GM12892 (cell line): ENCODE measurements around the gene LAMA2.

ENCODE experiments used
- DNase-seq: peaks from one replicate; pipeline ENCODE4 v3.0.0; 2011; ENCODE audit not compliant: insufficient read length
- FAIRE-seq: peaks from 2 replicates; lab custom pipeline; 2011; peaks lifted over from hg19 to GRCh38; lab: Jason Lieb, UNC
- POLR2A ChIP-seq: IDR thresholded peaks from 2 replicates; pipeline ENCODE4 v1.6.1; 2011; ENCODE audit warnings: low read depth, low read length, control low read depth
- POLR2AphosphoS5 ChIP-seq: IDR thresholded peaks from 2 replicates; pipeline ENCODE4 v1.6.1; 2011; ENCODE audit warnings: low read depth, low read length, control low read depth
- TAF1 ChIP-seq: IDR thresholded peaks from 2 replicates; pipeline ENCODE4 v1.6.1; 2011; ENCODE audit warnings: low read depth, mild to moderate bottlenecking, control low read depth, low read length, borderline replicate concordance

LAMA2 gene

DNA sequence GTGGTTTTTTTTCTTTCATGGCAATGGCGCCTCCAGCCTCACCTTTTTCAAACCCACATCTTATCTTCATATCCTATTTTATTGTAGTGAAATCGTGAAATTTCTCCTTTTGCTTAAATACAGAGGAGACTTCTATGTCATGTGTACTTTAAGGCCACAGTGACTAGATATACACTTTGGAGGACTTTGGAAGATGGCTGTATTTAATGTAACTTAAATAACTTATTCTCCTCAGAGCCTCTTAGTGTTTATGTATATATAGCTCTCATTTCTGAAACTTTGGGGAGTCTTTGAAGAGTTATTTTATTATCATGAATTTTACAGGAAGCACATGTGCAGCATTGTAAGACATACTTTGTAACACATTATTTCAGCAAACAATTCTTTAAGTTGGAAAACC is 968 bp downstream of the LAMA2 start:
- FAIRE-seq, result no peak

DNA sequence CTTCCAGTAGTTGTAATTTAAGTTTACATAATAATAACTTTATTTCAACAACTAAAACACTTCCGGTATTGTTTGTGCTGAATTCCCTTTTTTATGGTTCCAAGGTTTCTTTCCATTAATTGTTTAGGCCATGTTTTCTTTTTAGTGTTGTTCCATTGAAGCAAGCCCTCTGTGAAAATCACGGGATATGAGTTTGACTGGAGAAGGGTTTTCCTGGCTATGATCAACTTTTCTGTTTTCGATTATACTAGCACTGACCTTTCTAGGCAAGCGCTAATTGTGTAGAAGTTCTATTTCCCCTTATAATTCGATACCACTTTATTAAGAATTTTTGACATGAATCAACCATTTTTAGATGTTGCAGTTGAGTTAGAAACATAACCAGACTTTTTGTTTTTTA is 2.4 kb downstream of the LAMA2 start:
- no peak for DNase-seq
- no peak for TF ChIP-seq POLR2A
- TF ChIP-seq TAF1, result no peak
- TF ChIP-seq POLR2AphosphoS5, result no peak
- FAIRE-seq, result no peak

More for the DNA sequence above, 968 bp downstream of the LAMA2 start:
- TF ChIP-seq POLR2A (no peak), TAF1 (no peak), POLR2AphosphoS5 (no peak)
- no peak for DNase-seq

DNA sequence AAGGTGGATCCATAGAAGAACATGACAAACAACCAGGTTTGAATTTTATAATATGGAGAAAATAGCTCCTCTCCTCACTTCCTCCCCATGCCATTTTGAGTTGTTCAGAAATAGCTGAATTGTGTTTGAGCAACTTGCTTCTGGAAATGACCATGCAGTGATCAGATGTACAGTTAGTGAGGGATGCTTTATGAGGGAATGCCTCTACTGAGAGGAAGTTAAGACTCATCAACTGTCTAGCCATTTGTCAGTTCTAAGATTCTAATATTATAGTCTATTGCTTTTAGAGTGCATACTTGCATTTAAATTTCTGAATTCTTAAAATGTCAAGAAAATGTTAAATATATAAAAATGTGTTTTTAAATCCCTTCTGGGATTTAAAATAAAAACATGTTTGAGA is 3.8 kb downstream of the LAMA2 start:
- no peak for FAIRE-seq
- TF ChIP-seq POLR2AphosphoS5 (no peak), TAF1 (no peak), POLR2A (no peak)
- no peak for DNase-seq

DNA sequence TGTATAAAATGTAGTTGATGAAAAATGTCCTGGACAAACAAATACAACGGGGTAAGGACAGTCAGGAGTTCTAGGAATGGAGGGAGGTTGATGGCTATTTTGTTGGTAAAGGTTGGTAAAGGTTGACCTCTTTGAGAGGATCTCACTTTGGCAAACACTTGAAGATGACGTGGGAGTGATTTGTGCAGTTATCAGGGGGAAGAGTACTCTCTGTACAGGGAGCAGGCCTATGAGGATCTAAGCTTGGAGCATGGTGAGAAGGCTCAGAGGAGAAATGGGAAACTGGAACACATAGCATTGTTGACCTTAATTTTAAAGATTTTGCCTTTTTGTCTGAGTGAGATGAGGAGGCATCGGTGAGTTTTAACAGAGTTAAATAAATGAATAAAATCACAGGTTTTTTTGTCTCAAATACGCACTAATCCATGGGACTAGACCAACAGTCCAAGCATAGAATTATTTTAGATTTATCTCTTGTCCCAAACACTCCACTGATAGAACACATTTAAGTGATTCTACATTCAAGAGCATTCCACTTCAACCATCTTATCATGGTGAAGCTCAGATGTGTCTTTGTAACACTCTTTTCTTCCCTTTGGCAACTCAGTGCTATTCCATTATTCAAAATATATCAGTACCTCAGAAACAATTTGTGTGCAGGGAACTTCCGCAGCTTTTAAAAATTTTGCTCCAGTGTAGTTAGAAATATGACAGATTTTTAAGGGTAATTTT is 5.7 kb downstream of the LAMA2 start:
- DNase-seq (no peak), FAIRE-seq (no peak)
- TF ChIP-seq POLR2A (no peak), TAF1 (no peak), POLR2AphosphoS5 (no peak)

DNA sequence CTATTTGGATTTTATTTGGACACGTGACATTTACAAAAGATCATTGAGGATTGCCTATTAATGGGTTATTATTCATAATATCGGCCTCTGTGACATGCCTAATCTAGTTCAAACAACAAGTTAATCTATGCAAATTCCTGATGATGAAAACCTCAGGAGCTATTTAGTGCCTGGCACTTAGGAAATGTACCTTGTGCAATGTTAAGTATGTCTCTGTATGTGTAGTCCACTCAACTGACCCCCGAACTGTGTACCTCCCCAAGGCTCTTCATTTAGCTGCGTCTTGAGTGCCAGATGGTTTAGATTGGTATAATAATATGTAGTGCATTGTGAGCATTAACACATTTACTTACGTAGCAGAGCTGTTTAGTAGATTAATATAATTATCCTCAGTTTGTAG is 6.9 kb downstream of the LAMA2 start:
- no peak for FAIRE-seq
- no peak for DNase-seq
- TF ChIP-seq POLR2AphosphoS5 (no peak), TAF1 (no peak), POLR2A (no peak)

DNA sequence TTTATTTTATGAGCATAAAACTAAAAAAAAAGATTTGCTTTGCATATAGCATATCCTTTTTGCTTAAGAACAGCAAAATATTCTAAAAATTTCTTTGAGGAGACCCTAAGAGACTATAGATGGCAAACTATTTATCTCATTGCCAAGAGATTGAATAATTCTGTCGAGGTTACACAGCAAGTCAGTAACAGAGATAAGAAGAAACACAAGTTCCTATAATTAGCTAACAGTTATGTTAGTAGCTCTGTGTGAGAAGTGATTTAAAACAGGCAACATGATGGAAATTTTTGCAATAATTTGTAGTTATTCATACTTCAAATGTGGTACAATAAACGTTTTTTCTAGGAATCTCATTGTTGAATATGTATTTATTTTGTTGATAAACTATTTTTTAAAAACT is 9.1 kb downstream of the LAMA2 start:
- no peak for FAIRE-seq
- TF ChIP-seq POLR2AphosphoS5 (no peak), TAF1 (no peak), POLR2A (no peak)
- DNase-seq, result no peak

DNA sequence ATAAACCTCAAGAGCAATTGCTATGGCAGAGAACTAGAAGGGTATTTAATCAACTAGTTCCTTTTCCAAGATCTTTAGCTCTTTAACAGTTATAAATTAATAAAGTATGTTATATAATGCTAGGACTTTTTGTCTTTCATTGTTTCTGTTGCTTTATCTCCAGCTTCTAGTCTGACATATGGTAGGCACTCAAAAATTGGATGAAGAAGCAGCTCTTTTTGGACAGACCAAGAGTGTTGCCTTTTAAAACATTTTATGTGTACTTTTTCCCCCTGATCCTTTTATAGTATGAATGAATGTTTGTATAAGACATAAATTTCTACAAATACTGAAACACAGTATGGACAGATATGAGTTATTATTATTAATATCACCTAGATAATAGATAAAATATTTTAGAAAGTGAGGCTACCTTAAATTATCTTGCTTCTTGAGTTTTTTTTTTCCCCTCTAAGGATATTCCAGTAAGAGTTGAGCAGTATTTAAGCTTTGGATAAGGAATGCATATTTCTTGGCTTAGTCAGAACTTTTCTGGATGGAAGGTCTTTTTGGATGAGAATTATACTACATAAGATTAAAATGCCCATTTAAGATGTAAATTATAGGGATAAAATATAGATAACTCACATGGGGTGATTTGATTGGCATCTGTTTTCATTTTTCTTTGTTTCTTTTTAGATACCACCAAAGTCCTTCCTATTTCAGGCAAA is 16.6 kb downstream of the LAMA2 start:
- FAIRE-seq, result no peak
- no peak for DNase-seq
- TF ChIP-seq POLR2A, result no peak
- no peak for TF ChIP-seq TAF1
- TF ChIP-seq POLR2AphosphoS5, result no peak

DNA sequence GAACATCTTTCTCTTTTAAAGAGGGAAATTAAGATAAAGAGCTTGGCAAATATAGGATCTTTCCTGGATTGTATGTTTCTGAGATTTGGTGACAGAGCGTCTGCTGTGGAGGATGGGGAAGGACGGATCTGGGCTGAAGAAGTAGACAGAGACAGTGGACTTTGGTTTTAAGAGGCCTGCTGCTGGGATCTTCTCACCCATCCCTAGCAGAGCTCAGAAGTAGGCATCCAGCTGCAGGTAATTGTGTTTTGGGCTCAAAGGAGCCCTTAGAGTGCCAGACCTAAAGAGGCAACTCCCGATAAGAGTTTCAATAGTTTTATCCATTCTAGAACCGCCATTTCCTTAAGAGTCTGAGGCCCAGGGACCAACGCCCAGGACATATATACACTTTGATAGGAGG is 20.8 kb downstream of the LAMA2 start:
- DNase-seq, result no peak
- TF ChIP-seq POLR2A, result no peak
- no peak for TF ChIP-seq TAF1
- TF ChIP-seq POLR2AphosphoS5, result no peak
- no peak for FAIRE-seq

DNA sequence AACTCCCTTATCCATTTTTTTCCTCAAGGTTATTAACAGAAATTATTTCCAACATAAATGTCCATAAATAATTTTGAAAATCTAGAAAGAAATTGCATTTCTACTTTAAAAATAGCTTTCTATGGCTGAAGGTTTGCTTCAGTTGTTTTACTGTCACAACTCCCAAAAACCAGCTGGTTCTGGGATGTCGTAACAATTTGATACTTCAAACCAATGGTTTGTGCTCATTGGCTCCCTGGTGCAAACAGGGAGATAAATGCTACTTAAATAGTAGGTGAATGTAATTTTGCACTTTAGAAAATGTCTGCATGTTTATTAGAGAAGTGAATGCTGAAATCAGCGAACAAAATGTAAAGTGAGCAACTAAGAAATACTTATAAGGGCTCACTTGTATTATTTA is 31.1 kb downstream of the LAMA2 start:
- TF ChIP-seq TAF1 (no peak), POLR2A (no peak), POLR2AphosphoS5 (no peak)
- no peak for FAIRE-seq
- no peak for DNase-seq

DNA sequence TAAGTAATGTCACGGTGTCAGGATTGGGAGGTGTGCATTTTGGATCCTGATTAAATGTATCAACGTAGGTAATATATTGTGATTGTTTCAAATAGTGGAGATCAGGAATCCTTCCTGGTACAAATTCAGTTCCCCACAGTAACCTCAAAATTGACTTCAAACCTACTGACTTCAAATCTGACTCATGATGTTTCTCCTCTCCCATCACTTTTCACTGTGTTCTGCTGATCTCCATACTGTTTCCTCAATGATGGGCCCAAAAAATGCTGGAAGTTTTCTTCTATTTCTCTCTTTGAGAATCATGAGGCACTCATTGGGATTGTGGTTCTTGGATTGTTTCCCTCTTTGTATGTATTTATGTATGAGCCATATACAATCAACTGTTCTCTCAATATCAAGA is 35.9 kb downstream of the LAMA2 start:
- FAIRE-seq (no peak), DNase-seq (no peak)
- no peak for TF ChIP-seq POLR2AphosphoS5
- TF ChIP-seq POLR2A, result no peak
- no peak for TF ChIP-seq TAF1

DNA sequence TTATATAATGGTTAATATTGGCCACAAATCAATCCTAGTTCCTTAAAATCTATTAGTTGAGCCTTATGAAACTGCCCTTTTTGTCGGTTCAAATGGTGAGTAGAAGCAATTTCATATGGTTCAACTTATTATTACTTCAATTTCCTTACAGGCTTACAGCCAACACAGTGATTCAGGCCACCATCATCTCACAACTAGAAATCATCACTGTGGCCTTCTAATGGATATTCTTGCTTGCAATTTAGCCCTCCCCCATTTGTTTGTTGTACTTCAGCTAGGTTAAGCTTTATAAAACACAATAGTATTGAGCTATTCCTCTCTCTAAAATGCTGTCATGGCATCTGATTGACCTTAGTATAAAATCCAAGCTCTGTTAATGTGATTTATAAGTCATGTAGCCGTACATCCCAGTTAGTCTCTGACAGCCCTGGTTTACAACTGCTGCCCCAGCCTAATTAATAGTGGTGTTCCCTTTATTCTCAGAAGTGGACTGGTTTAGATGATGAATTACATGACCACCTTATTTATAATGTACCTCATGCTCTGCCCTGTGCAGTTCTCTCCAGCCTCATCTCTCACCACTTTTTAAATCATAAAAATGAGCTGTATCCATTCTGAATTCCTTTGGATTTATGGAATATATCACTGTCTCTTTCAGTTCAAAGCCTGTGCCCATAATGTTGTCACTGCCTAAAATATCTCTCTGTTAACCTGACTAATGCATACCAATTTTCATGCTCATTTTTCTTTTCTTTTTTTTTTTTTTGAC is 36.7 kb downstream of the LAMA2 start:
- TF ChIP-seq POLR2AphosphoS5, result no peak
- TF ChIP-seq TAF1, result no peak
- TF ChIP-seq POLR2A, result no peak
- DNase-seq (no peak), FAIRE-seq (no peak)

DNA sequence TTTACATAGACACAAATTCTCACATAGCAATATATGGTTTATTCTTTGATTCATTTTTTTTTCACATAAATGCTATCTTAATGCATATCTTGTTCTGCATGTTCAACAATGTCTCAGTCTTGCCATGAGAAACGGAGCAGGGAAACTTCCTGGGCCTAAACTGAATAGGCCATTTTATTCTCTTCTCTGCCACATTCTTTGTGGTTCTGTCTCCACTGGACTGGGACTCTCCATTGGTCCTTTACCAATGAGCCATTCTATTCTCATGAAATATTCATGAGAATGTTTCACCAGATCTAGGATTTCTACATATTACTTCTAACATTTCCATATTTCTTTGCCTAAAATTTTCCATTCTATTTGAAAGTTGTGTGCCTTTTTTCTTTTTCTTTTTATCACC is 42.8 kb downstream of the LAMA2 start:
- no peak for TF ChIP-seq POLR2AphosphoS5
- TF ChIP-seq POLR2A, result no peak
- TF ChIP-seq TAF1, result no peak
- FAIRE-seq (no peak), DNase-seq (no peak)
